ENCODE results near the gene MAP1LC3B2.

MAP1LC3B2 gene

DNA sequence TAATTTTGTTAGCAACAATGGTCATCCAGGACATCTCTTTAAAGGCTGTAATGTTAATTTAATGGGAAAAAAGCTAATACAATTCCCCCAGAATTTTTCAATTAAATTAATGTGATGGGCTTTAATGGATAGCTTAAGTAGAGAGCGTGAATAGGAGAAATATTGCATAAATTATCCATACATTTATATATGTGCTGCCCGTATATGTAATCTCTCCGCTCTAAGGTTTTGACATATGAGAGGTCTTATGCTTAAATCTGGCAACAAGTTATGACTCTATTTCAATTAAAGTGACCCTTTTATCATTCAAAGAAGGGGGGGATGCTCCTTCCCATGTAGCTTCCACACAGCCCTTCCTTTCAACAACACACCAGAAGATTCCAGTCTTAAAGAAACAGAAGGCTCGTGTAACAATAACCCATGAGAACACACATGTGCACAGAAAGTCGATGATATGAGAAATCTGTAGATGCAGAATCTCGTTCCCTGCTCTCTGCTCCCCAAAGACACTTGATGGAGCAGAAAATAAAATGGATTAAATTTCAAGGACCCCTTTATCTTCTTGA is 24.0 kb downstream of the MAP1LC3B2 start:
- no peak for DNase-seq
- in situ Hi-C loops (cut with HindIII; ENCODE audit: low pct_ligation_motif_present, low pct_unique_long_range_greater_than_20kb, low sequenced_read_pairs) = no loop called here

- in situ Hi-C loops (cut with HindIII; ENCODE audit: low pct_ligation_motif_present, low pct_unique_long_range_greater_than_20kb, low sequenced_read_pairs) = no loop called here
- DNase-seq = no peak
These were observed 28.1 kb downstream of the MAP1LC3B2 start for GRCh38 chr12:116587270-116587669.

- no peak for DNase-seq
- in situ Hi-C loops (cut with HindIII; ENCODE audit: low pct_ligation_motif_present, low pct_unique_long_range_greater_than_20kb, low sequenced_read_pairs) = no loop called here
These were observed 29.3 kb downstream of the MAP1LC3B2 start for GRCh38 chr12:116588390-116589028.

DNA sequence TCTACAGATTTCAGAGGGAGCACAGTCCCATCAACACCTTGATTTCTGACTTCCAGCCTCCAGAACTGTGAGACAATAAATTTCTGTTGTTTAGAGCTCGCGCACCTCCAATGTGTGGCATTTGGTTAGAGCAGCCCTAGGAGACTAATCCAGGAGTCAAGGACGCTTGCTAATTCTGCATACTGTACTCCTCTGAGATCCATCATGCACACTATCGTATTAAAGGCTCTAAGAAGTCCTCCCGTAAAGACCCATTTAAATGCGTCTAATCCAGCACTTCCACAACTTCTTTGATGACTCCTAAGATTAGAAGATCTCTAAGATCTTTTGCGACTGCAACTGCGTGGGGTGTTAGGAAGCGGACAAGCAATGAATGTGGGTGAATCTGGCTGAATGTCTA is 30.4 kb downstream of the MAP1LC3B2 start:
- in situ Hi-C loops (cut with HindIII; ENCODE audit: low pct_ligation_motif_present, low pct_unique_long_range_greater_than_20kb, low sequenced_read_pairs) = no loop called here

DNA sequence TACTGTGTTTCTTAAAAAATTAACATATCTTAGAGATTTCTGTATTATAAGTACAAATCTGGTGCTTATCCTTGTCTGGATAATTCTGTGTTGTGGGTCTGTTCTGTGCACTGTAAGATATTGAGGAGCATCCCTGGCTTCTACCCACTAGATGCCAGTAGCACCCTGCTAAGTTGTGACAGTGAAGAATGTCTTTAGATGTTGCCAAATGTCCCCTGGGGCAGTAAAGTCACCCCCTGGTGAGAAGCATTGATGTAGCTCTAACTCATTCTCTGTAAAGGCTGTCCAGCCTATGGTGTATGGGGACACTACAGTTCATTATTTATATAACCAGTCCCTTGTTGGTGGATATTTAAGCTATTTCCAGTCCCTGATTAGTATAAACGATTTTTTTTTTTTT is 31.4 kb downstream of the MAP1LC3B2 start:
- no peak for DNase-seq
- in situ Hi-C loops (cut with HindIII; ENCODE audit: low pct_ligation_motif_present, low pct_unique_long_range_greater_than_20kb, low sequenced_read_pairs) = no loop called here

More for the DNA sequence above, 30.4 kb downstream of the MAP1LC3B2 start:
- no peak for DNase-seq

GRCh38 chr12:116591855-116592637 is 32.9 kb downstream of the MAP1LC3B2 start:
- in situ Hi-C loops (cut with HindIII; ENCODE audit: low pct_ligation_motif_present, low pct_unique_long_range_greater_than_20kb, low sequenced_read_pairs) = no loop called here
- no peak for DNase-seq

GRCh38 chr12:116592731-116593130 is 33.5 kb downstream of the MAP1LC3B2 start:
- no peak for DNase-seq
- in situ Hi-C loops (cut with HindIII; ENCODE audit: low pct_ligation_motif_present, low pct_unique_long_range_greater_than_20kb, low sequenced_read_pairs) = no loop called here

DNA sequence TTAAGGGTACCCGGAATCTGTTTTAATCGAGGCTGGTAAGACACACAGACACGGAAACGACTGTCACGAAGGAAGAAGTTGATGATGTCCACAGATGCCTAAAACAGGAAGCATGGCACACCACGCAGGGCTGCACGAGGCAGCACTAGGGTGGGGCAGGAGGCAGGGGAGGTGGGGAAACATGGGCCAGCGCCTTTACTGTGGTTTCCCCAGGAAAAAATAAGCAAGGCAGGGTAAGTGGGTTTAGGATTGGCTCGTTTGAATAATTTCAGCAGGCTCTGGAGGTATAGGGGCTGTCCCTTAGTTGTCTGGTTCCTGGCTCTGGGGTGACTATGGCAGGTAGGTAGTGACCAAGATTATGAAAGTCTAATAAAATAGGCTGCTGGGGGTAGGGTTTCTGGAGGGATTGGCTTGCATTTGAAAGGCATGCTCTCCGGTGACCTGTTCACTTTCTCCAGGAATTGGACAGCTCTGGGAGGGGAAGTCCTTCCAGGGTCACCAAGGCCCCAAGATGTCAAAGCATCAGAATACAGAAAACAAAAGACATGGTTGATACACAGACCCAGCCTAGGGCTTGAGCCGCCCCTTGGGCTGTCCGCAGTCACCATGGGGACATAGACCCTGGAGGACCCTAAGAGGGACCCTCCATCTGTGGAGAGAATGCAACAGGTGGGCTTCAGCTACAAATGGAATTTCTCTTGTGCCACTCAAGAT is 35.3 kb downstream of the MAP1LC3B2 start:
- in situ Hi-C loops (cut with HindIII; ENCODE audit: low pct_ligation_motif_present, low pct_unique_long_range_greater_than_20kb, low sequenced_read_pairs) = no loop called here
- DNase-seq = no peak

GRCh38 chr12:116595186-116595585 is 36.0 kb downstream of the MAP1LC3B2 start:
- DNase-seq = no peak
- in situ Hi-C loops (cut with HindIII; ENCODE audit: low pct_ligation_motif_present, low pct_unique_long_range_greater_than_20kb, low sequenced_read_pairs) = no loop called here

GRCh38 chr12:116595672-116596071 is 36.5 kb downstream of the MAP1LC3B2 start:
- DNase-seq = no peak
- in situ Hi-C loops (cut with HindIII; ENCODE audit: low pct_ligation_motif_present, low pct_unique_long_range_greater_than_20kb, low sequenced_read_pairs) = no loop called here

- in situ Hi-C loops (cut with HindIII; ENCODE audit: low pct_ligation_motif_present, low pct_unique_long_range_greater_than_20kb, low sequenced_read_pairs) = no loop called here
- DNase-seq = no peak
These were observed 38.7 kb downstream of the MAP1LC3B2 start for GRCh38 chr12:116597886-116598285.

GRCh38 chr12:116598311-116599284 is 39.4 kb downstream of the MAP1LC3B2 start:
- DNase-seq = no peak
- in situ Hi-C loops (cut with HindIII; ENCODE audit: low pct_ligation_motif_present, low pct_unique_long_range_greater_than_20kb, low sequenced_read_pairs) = no loop called here

- in situ Hi-C loops (cut with HindIII; ENCODE audit: low pct_ligation_motif_present, low pct_unique_long_range_greater_than_20kb, low sequenced_read_pairs) = no loop called here
These were observed 40.3 kb downstream of the MAP1LC3B2 start for GRCh38 chr12:116599285-116600136.

DNA sequence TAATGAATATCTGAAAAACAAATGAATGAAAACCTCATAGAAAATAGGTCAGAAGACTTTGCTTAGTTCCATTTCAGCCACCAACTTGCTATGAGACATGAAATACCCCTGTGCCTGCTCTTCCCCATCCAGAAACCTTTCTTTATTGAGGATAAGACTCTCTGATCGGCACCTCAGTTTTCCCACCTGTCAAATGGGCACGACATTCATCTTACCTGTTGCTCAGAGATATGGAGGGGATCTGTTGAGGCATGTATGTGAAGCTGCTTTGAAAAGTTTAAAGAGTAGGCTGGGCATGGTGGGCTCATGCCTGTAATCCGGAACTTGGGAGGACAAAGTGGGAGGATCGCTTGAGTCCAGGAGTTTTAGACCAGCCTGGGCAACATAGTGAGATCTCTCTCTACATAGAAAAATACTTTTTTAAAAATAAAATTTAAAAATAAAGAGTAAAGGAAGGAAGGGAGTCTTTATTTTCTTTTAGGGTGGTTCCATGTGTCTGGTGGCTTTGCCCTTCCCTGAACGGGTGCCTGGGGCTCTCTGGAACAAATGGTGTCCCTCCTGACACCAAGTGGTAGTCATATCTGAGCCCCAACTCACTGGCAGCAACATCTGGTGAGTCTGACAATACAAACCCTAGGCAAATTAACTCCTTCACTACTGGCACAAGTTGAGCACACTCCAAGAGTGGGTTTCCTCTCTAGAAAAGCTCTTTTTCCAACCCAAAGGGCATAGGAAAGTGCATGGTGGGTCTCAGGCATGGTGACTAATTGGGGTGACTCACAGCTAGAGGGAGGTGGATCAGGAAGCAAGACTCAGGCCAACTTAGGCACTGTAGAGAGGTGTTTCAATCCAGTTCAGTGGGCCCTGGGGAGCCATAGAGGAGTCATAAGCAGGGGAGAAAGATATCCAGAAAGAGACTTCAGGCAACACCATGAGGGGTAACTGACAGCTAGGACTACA is 42.1 kb downstream of the MAP1LC3B2 start:
- in situ Hi-C loops (cut with HindIII; ENCODE audit: low pct_ligation_motif_present, low pct_unique_long_range_greater_than_20kb, low sequenced_read_pairs) = no loop called here
- peak; percentile 32 for DNase-seq

More at GRCh38 chr12:116599285-116600136, 40.3 kb downstream of the MAP1LC3B2 start:
- DNase-seq = peak; percentile 81

- no peak for DNase-seq
- in situ Hi-C loops (cut with HindIII; ENCODE audit: low pct_ligation_motif_present, low pct_unique_long_range_greater_than_20kb, low sequenced_read_pairs) = no loop called here
These were observed 43.0 kb downstream of the MAP1LC3B2 start for GRCh38 chr12:116601933-116602810.
